HL-60/S4 treated with phorbol 12-myristate 13-acetate at 8.2 ng/mL for 4 days and 3 days (cell line): Measurements from ENCODE around the gene ATP6V1B1.
"Not testable (repeated sequence)": the region's sequence is repeated elsewhere in the genome, so short reads cannot be mapped to it uniquely, and the experiment has no call there.

Experiments
- in situ Hi-C: fragments of 300-500 bp; cut with MboI; formaldehyde crosslinking; loops from 2 replicates; pipeline ENCODE4 v1.15.0; 2022; ENCODE audit warnings: low sequenced_read_pairs

The ATP6V1B1 gene

GRCh38 chr2:71003396-71003795 is 67.7 kb downstream of the ATP6V1B1 start:
- in situ Hi-C loops = no loop called here

GRCh38 chr2:71003966-71004755 is 68.5 kb downstream of the ATP6V1B1 start:
- in situ Hi-C loops = no loop called here

- in situ Hi-C loops = no loop called here
Measured at GRCh38 chr2:71004857-71005256, 69.2 kb downstream of the ATP6V1B1 start.

- in situ Hi-C loops = no loop called here
Measured at GRCh38 chr2:71005271-71006202, 69.8 kb downstream of the ATP6V1B1 start.

GRCh38 chr2:71006323-71006722 is 70.6 kb downstream of the ATP6V1B1 start:
- in situ Hi-C loops = no loop called here

- in situ Hi-C loops = no loop called here
Measured at GRCh38 chr2:71006955-71007799, 71.5 kb downstream of the ATP6V1B1 start.

- in situ Hi-C loops = no loop called here
Measured at GRCh38 chr2:71008342-71008741, 72.6 kb downstream of the ATP6V1B1 start.

GRCh38 chr2:71011786-71012185 is 76.1 kb downstream of the ATP6V1B1 start:
- in situ Hi-C loops = not testable (repeated sequence)
